Adrenal gland (tissue), 12 donors: Measurements from ENCODE around the gene AHR. TPM values are rescaled to one million over a fixed set of nuclear protein-coding genes. Genes with fewer than 3 reads are reported as not detected.

ENCODE experiments used
- DNase-seq, 7 donors: peaks; one replicate each; pipeline ENCODE4 v3.0.0-alpha.2; 2019 to 2020
- H3K27ac ChIP-seq, 5 donors: fragments of 200-600 bp; sonication (generic) in 4 of 5; 1 replicate in 3 of 5; 2 replicates in 2 of 5; pipeline versions ENCODE4 v1.5.1 to v1.8.0; 2016 to 2020; ENCODE audit warnings: mild to moderate bottlenecking in 1 of 5
- H3K27me3 ChIP-seq: fragments of 200-600 bp; 2 replicates; pipeline ENCODE4 v1.8.0; 2021
- H3K36me3 ChIP-seq, 2 donors: fragments of 200-600 bp; replicated peaks in 1 of 2; 1 replicate in 1 of 2; 2 replicates in 1 of 2; pipeline versions ENCODE4 v1.5.1 to v1.8.0; 2018 to 2022
- H3K4me1 ChIP-seq, 2 donors: fragments of 200-600 bp; replicated peaks in 1 of 2; 1 replicate in 1 of 2; 2 replicates in 1 of 2; pipeline versions ENCODE4 v1.5.1 to v1.8.0; 2018 to 2021
- H3K4me3 ChIP-seq, 4 donors: fragments of 200-600 bp; sonication (generic) in 3 of 4; one replicate each; pipeline ENCODE4 v1.5.1; 2016 to 2018
- H3K9me3 ChIP-seq, 3 donors: fragments of 200-600 bp; sonication (generic) in 1 of 3; replicated peaks in 1 of 3; 1 replicate in 2 of 3; 2 replicates in 1 of 3; pipeline versions ENCODE4 v1.5.1 to v1.8.0; 2016 to 2021
- POLR2A ChIP-seq, 2 donors: fragments of 450-650 bp; IDR thresholded peaks; one replicate each; pipeline ENCODE4 v1.6.1; 2017; ENCODE audit warnings: antibody characterized with exemption in 2 of 2, mild to moderate bottlenecking in 2 of 2, moderate library complexity in 1 of 2
- WGBS, 4 donors: extraction: QIAGEN DNeasy Blood & Tissue Kit in 2 of 4; methylation state at CpG; one replicate each; pipeline versions ENCODE4 v1.1.5 to v1.1.7; 2013 to 2017; 5-methylcytosine and 5-hydroxymethylcytosine counted together
- intact Hi-C, 2 donors: fragments of 100-400 bp; cut with DNase I; formaldehyde crosslinking; loops; one replicate each; pipeline versions ENCODE4 v1.14.1 to v1.15.0; 2022 to 2023
- polyA plus RNA-seq, 3 donors: library from polyadenylated mRNA; stranded (reverse); fragments of 200-250 nt in 2 of 3; fragments of 350-450 nt in 1 of 3; fragmentation: Illumina TruSeq in 1 of 3; extraction: RNeasy Lipid Tissue Mini Kit (QIAGEN cat#74804) in 1 of 3; gene quantifications; one replicate each; pipeline ENCODE4 v1.2.3, GENCODE V29; 2013 to 2014
- total RNA-seq, 9 donors: library from RNA; depleted of rRNA in 4 of 9; stranded (reverse); fragments of >200 nt in 4 of 9; fragments of 120-200 nt in 1 of 9; fragmentation: NEBNext Ultra II Directional in 1 of 9; extraction: Animal tissue kit (Norgen Biotek cat#: 25700) in 1 of 9; gene quantifications; one replicate each; pipeline versions ENCODE4 v1.1.0 to v1.2.4, GENCODE V29; 2013 to 2023
- TF ChIP-seq, protein P1 (sequence below), 6 experiments: fragments of 450-650 bp in 4 of 6; fragments of 200-600 bp in 2 of 6; sonication (generic) in 1 of 6; IDR thresholded peaks; 1 replicate in 5 of 6; 2 replicates in 1 of 6; pipeline versions ENCODE4 v1.5.1 to v1.8.0; 2016 to 2021; ENCODE audit warnings: antibody characterized with exemption in 6 of 6, mild to moderate bottlenecking in 2 of 6, moderate library complexity in 1 of 6
- donor health status: healthy with polysubstance abuse.
- donor health status: Bipolar disorder and iron deficiency.
- donor health status: DM: yes; HTN: yes; CAD: no.
- donor health status: DM: no; HTN: no; CAD: no.
- donor health status: DM: no; HTN: no; CAD: no.
- donor health status: DM: yes; HTN: yes; CAD: no.

Gene AHR
- total and polyA plus RNA-seq, 12 donors: 7.8 to 161 (median 73.9) TPM

DNA sequence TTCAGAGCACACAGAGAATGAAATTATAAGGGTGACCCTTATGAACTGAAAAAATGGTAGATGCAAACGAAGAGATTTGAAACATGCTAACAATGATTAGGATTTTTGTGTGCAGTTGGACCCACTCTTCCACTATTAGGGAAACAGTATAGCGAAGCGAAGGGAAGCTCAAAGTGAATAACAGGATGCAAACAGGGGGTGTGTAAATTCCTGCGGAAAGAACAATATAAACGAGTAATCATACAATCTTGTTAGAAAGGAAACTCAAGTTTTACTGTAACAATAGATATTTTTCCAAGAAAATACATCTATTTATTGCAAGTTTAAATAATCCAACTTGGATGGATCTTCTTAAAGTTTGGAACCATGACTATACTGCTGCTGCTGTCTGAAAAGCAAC is 14.7 kb downstream of the AHR start:
- H3K27ac ChIP-seq: no peak overlapping the region
- peaks cover 6 to 32% of the 10 kb centered on the region in 2 donors for H3K4me1 ChIP-seq
- no peak overlapping the region for H3K4me3 ChIP-seq
- WGBS, 4 donors: 78 to 83% (median 79%) methylated on average over 5 of the region's 5 CpGs
- no peak for TF ChIP-seq POLR2A (IDR thresholded peaks at IDR 0.05)
- TF ChIP-seq, protein P1, sequence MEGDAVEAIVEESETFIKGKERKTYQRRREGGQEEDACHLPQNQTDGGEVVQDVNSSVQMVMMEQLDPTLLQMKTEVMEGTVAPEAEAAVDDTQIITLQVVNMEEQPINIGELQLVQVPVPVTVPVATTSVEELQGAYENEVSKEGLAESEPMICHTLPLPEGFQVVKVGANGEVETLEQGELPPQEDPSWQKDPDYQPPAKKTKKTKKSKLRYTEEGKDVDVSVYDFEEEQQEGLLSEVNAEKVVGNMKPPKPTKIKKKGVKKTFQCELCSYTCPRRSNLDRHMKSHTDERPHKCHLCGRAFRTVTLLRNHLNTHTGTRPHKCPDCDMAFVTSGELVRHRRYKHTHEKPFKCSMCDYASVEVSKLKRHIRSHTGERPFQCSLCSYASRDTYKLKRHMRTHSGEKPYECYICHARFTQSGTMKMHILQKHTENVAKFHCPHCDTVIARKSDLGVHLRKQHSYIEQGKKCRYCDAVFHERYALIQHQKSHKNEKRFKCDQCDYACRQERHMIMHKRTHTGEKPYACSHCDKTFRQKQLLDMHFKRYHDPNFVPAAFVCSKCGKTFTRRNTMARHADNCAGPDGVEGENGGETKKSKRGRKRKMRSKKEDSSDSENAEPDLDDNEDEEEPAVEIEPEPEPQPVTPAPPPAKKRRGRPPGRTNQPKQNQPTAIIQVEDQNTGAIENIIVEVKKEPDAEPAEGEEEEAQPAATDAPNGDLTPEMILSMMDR (IDR thresholded peaks at IDR 0.05): no peak
- intact Hi-C loops: no loop called here
- no peaks in the 10 kb centered on the region for H3K27me3 ChIP-seq
- no peak for DNase-seq
- no peaks in the 10 kb centered on the region for H3K9me3 ChIP-seq
- H3K36me3 ChIP-seq: peaks cover 0 to 12% of the 10 kb centered on the region in 2 donors

DNA sequence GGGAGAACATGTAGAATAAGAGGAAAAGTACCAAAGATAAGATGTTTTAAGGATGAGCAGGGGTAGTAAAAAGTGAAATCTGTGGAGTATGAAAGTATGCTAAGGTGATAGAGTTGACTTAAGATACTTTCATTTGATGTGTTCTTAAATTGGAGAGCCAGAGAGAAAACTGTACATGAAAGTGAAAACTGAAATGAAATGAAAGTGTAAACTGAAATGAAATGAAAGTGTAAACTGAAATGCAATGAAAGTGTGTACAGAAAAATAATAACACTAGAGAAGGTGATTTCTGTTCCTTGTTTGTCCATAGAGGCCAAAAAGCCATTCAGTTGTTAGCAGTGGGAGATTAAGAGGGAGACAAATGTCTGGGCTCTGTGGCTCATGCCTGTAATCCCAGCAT is 17.5 kb downstream of the AHR start:
- DNase-seq: no peak
- TF ChIP-seq POLR2A (IDR thresholded peaks at IDR 0.05): no peak
- TF ChIP-seq, protein P1 (IDR thresholded peaks at IDR 0.05): no peak
- Histone ChIP-seq H3K4me1 (peaks cover 15 to 49% of the 10 kb centered on the region in 2 donors), H3K4me3 (no peak overlapping the region), H3K27me3 (no peaks in the 10 kb centered on the region), H3K9me3 (no peaks in the 10 kb centered on the region), H3K27ac (no peak overlapping the region), H3K36me3 (peaks cover 0 to 4% of the 10 kb centered on the region in 2 donors)
- intact Hi-C loops: no loop called here

DNA sequence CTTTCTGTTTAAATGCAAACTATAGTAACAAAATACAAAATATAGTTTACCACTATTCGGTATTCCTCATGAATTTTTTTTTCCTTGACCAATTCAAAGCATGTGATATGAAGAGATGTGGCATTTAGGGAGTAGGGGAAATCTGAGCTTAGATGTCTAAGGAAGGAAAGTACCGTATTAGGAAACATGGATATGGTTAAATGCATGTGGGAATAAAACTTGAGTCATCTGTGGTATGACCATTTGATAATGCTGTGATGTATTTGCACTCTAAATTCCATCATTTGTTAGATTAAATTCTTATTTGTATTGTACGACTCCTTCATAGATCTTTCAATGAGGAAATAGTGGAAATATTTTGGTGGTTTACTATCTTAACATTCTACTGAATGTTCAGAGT is 19.7 kb downstream of the AHR start:
- no peak for TF ChIP-seq POLR2A (IDR thresholded peaks at IDR 0.05)
- TF ChIP-seq, protein P1 (IDR thresholded peaks at IDR 0.05): no peak
- no peaks in the 10 kb centered on the region for H3K9me3 ChIP-seq
- no peak overlapping the region for H3K4me3 ChIP-seq
- no peaks in the 10 kb centered on the region for H3K27me3 ChIP-seq
- WGBS, 4 donors: 92 to 94% (median 93%) methylated on average over 3 of the region's 3 CpGs
- intact Hi-C loops: no loop called here
- DNase-seq: no peak
- no peaks in the 10 kb centered on the region for H3K36me3 ChIP-seq
- H3K27ac ChIP-seq: no peak overlapping the region
- H3K4me1 ChIP-seq: peaks cover 15 to 52% of the 10 kb centered on the region in 2 donors

DNA sequence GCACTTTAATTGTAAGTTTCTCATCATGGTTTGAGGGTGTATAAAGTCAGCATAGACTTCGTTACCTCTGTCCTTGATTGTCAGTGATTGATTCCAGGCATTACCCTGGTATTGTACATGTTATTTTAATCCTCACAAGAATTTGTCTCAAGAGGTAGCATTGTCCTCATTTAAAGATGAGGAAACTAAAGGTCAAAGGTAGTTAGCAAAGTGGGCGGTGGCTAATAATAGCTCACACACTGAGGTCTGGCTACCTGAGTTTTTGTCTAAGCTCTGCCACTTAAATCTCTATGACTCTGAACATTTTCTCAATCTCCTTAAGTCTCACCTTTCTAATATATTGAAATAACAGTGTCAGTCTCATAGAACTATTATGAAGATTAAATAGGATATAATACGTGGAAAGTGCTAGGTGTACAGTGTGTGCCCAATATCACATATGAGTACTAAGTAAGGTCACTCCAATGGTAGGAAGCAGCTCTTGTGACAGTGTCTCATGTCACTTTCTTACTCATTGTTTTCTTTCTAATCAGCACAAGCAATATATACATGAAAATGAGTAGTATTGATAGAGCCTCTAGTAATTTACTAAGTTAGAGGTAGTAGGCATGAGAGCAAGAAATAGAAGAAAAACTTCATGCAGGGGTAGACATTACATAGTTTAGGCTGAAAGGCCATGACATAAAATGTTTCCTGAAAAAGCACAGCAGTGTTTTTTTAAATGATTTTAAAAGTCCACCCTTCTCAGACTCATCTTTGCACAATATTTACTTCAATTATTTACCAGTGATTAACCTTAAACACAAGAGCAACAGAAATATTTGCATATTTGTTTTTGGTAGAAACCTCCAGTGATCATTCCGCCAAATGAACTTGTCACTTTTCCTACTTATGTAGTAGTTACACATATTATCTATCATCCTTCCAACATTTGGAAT is 21.0 kb downstream of the AHR start:
- no peak overlapping the region for H3K4me3 ChIP-seq
- peaks cover 15 to 49% of the 10 kb centered on the region in 2 donors for H3K4me1 ChIP-seq
- no peaks in the 10 kb centered on the region for H3K27me3 ChIP-seq
- DNase-seq: no peak
- H3K27ac ChIP-seq: no peak overlapping the region
- intact Hi-C loops: no loop called here
- TF ChIP-seq POLR2A (IDR thresholded peaks at IDR 0.05): no peak
- TF ChIP-seq, protein P1 (IDR thresholded peaks at IDR 0.05): no peak
- WGBS, 4 donors: 78 to 94% (median 91%) methylated on average over 4 of the region's 4 CpGs
- peaks cover 0 to 3% of the 10 kb centered on the region in 2 donors for H3K36me3 ChIP-seq
- H3K9me3 ChIP-seq: no peaks in the 10 kb centered on the region
